Measurements from ENCODE around the gene KANSL1.
"Not testable (repeated sequence)": the region's sequence is repeated elsewhere in the genome, so short reads cannot be mapped to it uniquely, and the experiment has no call there.

The KANSL1 gene, protein sequence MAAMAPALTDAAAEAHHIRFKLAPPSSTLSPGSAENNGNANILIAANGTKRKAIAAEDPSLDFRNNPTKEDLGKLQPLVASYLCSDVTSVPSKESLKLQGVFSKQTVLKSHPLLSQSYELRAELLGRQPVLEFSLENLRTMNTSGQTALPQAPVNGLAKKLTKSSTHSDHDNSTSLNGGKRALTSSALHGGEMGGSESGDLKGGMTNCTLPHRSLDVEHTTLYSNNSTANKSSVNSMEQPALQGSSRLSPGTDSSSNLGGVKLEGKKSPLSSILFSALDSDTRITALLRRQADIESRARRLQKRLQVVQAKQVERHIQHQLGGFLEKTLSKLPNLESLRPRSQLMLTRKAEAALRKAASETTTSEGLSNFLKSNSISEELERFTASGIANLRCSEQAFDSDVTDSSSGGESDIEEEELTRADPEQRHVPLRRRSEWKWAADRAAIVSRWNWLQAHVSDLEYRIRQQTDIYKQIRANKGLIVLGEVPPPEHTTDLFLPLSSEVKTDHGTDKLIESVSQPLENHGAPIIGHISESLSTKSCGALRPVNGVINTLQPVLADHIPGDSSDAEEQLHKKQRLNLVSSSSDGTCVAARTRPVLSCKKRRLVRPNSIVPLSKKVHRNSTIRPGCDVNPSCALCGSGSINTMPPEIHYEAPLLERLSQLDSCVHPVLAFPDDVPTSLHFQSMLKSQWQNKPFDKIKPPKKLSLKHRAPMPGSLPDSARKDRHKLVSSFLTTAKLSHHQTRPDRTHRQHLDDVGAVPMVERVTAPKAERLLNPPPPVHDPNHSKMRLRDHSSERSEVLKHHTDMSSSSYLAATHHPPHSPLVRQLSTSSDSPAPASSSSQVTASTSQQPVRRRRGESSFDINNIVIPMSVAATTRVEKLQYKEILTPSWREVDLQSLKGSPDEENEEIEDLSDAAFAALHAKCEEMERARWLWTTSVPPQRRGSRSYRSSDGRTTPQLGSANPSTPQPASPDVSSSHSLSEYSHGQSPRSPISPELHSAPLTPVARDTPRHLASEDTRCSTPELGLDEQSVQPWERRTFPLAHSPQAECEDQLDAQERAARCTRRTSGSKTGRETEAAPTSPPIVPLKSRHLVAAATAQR (N-terminal part only)

GRCh38 chr17:46193151-46193625 is at the start of gene KANSL1:
TSS of gene KANSL1 (minus strand) at chr17:46193429. CDS start at chr17:46172143, 21,286 bp downstream.
- DNase-seq (ENCODE audit: low read depth), result peak; percentile 92
- TF ChIP-seq, protein P1, sequence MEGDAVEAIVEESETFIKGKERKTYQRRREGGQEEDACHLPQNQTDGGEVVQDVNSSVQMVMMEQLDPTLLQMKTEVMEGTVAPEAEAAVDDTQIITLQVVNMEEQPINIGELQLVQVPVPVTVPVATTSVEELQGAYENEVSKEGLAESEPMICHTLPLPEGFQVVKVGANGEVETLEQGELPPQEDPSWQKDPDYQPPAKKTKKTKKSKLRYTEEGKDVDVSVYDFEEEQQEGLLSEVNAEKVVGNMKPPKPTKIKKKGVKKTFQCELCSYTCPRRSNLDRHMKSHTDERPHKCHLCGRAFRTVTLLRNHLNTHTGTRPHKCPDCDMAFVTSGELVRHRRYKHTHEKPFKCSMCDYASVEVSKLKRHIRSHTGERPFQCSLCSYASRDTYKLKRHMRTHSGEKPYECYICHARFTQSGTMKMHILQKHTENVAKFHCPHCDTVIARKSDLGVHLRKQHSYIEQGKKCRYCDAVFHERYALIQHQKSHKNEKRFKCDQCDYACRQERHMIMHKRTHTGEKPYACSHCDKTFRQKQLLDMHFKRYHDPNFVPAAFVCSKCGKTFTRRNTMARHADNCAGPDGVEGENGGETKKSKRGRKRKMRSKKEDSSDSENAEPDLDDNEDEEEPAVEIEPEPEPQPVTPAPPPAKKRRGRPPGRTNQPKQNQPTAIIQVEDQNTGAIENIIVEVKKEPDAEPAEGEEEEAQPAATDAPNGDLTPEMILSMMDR (conservative IDR thresholded peaks at IDR 0.05; ENCODE audit: low read depth, low read length), result peak; percentile 47
- H3K4me3 ChIP-seq (ENCODE audit: low read depth, low read length), result peak within 1 kb of the TSS; percentile 79

GRCh38 chr17:46231359-46231758 is 38.1 kb upstream of the KANSL1 start:
- not testable (repeated sequence) for H3K4me3 ChIP-seq (ENCODE audit: low read depth, low read length)

DNA sequence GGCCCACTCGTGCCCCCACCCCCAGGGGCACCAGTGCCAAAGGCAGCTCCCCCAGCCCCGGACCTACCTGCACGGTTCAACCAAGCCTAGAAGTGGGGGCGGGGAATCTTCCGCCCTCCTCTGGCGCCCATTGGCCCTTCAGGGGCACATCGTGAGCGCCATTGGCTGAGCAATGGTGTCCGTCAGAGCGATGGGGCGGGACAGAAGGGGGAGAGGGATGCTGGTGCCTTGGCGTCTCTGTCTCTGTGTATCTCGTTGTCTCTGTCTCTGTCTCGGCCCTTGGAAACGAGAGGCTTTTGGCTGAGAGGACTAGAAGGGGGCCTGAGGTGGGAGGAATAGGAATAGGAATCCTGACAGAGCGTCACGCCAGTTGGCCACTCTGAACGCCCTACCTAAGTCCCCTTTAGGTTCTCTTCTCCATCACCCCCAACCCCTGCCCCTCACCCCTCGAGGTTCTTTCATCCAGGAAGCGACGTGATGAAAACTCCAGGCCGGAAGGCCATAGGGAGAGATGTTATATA is 32.1 kb upstream of the KANSL1 start:
- DNase-seq (ENCODE audit: low read depth), result peak; percentile 85
- peak overlapping the region; percentile 57 for H3K4me3 ChIP-seq (ENCODE audit: low read depth, low read length)

More at GRCh38 chr17:46231359-46231758, 38.1 kb upstream of the KANSL1 start:
- DNase-seq (ENCODE audit: low read depth), result not testable (repeated sequence)

DNA sequence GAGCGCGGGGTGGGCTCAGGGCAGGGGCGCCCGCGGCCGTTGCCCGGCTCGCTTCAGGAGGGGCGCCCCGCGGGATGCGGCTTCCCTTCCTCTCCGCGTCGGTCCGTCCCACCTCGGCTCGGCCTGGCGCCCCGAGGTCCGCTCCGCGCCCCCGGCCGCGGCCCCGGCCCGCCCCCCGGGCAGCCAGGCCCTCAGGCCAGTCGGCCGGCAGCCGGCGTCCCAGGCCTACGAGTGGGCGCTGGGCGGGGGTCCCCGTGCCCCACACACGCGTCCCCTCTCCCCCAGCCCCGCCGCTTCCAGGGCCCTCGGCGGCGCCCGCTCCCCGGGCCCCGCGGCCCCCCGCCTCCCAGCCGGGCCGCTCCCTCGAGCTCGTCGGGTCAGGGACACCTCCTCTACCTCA is 31.6 kb upstream of the KANSL1 start:
- DNase-seq (ENCODE audit: low read depth), result not testable (repeated sequence)
- peak overlapping the region; percentile 57 for H3K4me3 ChIP-seq (ENCODE audit: low read depth, low read length)

GRCh38 chr17:46223041-46223440 is 29.8 kb upstream of the KANSL1 start:
- DNase-seq (ENCODE audit: low read depth); H3K4me3 ChIP-seq (ENCODE audit: low read depth, low read length): not testable (repeated sequence)

DNA sequence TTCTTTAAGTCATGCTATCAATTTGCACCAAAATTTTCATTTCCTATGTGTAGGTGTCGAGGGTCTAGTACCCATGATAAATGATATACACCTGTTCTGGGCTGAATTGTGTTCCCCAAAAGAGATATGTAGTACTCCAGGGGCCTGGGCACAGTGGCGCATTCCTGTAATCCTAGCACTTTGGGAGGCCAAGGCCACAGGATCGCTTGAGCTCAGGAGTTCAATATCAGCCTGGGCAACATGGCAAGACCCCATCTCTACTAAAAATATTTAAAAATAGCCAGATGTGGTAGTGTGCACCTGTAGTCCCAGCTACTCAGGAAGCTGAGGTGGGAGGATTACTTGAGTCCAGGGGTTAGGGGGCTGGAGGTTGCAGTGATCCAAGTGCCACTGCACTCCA is 23.5 kb upstream of the KANSL1 start:
- DNase-seq (ENCODE audit: low read depth), result no peak
- TF ChIP-seq, protein P1 (conservative IDR thresholded peaks at IDR 0.05; ENCODE audit: low read depth, low read length), result no peak
- H3K4me3 ChIP-seq (ENCODE audit: low read depth, low read length), result no peak overlapping the region

DNA sequence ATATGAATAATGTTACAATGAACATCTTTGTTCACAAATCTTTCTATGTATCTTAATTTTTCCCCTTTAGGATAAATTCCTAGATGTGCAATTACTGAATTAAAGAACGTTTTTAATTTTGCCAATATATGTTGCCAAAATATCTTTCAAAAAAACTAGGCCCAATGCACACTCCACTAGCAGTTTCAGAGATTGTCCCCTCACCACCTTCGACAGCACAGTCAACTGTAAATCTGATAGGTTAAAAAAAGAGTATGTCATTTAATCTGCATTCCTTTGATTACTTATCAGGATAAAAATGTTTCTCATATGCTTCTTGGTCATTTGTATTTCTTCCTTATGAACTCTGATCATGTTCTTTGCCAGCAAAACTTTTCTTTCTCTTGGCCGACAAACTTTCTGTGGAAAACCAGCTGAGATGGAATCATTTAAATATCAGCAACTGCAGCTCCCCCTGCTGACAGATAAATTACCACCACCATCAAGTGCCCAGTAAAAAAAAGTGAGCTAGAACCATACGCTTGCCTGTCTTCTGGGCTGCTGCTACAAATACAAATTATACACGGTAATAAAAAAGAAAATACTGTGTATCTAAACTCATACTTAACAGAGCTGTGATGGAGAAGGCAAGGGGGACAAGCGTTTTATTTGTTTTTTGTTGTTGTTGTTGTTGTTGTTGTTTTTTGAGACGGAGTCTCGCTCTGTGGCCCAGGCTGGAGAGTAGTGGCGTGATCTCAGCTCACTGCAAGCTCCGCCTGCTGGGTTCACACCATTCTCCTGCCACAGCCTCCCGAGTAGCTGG is 19.6 kb upstream of the KANSL1 start:
- peak; percentile 91 for DNase-seq (ENCODE audit: low read depth)
- TF ChIP-seq, protein P1 (conservative IDR thresholded peaks at IDR 0.05; ENCODE audit: low read depth, low read length), result peak; percentile 76
- H3K4me3 ChIP-seq (ENCODE audit: low read depth, low read length), result no peak overlapping the region

DNA sequence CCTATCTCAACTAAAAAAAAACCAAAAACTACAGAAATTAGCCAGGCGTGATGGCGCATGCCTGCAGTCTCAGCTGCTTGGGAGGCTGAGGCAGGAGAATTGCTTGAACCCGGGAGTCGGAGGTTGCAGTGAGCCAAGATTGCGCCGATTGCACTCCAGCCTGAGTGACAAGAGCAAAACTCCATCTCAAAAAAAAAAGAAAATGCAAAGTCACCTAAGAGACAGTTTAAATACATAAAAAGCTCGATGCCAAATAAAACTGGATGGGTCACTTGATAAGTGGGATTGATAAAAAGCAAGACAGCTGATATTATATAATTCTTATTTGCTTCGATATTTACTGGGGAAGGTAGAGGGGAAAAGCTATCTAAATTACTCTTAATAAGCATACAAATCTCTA is 15.8 kb upstream of the KANSL1 start:
- H3K4me3 ChIP-seq (ENCODE audit: low read depth, low read length), result no peak overlapping the region
- no peak for DNase-seq (ENCODE audit: low read depth)
- TF ChIP-seq, protein P1 (conservative IDR thresholded peaks at IDR 0.05; ENCODE audit: low read depth, low read length), result no peak
